ENCODE measurements around the gene RGSL1.
"Not testable (repeated sequence)": the region's sequence is repeated elsewhere in the genome, so short reads cannot be mapped to it uniquely, and the experiment has no call there.

The RGSL1 gene

DNA sequence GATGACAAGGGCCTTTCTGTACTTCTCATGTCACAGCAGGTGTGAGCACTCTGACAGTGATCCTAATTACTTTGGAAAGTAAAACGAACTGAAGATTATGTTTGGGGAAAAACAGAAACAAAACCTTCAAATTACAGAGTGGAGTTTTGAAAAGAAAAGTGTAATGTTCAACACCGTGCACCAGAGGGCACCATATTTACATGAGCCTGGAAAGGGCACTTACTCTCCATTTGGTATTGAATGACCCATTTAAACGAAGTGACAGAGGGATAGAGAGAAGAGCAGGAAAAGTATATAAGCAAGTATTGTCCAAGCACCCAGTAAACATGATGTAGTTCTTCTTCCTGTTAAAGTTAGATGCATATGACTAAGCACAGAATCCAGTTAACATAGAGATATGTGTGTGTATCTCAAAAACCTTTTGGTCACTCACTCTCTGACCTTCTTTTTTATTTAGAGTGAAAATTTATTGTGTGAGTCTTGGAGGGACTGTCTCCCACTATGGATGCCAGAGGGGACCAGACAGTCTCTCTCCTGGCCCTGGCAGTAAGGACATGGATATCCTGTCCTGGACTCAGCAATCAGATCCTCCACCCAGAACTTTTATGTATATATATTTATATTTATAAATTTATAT is 3.8 kb upstream of the RGSL1 start:
- no peak for DNase-seq (ENCODE audit: low read depth in 2 of 3, low spot score in 2 of 3)

GRCh38 chr1:182447124-182447523 is 2.8 kb upstream of the RGSL1 start:
- not testable (repeated sequence) for DNase-seq (ENCODE audit: low read depth in 2 of 3, low spot score in 2 of 3)

DNA sequence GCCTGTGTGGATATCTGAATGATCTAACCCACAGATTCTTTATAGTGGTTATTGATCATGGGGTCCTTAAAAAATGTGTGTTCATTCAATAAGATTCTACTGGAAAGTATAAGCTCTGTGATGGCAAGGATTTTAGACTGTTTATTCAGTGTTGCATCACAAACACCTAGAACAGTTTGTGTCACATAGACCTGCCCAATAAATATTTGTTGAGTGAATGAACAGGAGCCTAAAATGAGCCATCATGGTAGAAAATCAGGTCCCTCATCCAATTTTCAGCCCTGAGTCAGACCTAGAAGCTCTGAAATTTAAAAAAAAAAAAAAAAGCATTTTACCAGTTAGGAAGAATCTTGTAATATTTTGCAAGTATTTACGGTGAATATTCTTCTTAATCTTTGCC is 2.3 kb upstream of the RGSL1 start:
- DNase-seq (ENCODE audit: low read depth in 2 of 3, low spot score in 2 of 3): no peak

- no peak for DNase-seq (ENCODE audit: low read depth in 2 of 3, low spot score in 2 of 3)
These were observed 3.7 kb downstream of the RGSL1 start for GRCh38 chr1:182453631-182454030.

GRCh38 chr1:182457844-182458243 is 7.9 kb downstream of the RGSL1 start:
- DNase-seq (ENCODE audit: low read depth in 2 of 3, low spot score in 2 of 3): no peak

GRCh38 chr1:182459949-182460348 is 10.0 kb downstream of the RGSL1 start:
- no peak for DNase-seq (ENCODE audit: low read depth in 2 of 3, low spot score in 2 of 3)

DNA sequence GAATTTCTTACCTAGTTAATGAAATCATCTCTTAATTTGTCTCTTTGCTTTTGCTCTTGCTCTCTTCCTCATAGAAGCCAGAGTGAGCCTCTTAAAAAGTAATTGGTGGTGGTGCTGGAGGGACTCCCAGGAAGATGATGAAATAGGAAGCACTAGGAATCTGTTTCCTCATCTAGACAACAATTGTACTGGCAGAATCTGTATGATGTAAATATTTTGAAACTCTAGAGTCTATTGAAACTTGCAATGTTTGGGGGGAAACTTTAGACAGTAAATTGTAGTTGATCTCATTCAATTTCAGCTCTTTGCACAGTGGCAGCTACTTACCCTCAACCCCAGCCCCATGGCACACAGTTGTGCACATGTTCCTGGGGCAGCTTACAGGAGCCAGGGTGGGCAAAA is 10.6 kb downstream of the RGSL1 start:
- no peak for DNase-seq (ENCODE audit: low read depth in 2 of 3, low spot score in 2 of 3)

DNA sequence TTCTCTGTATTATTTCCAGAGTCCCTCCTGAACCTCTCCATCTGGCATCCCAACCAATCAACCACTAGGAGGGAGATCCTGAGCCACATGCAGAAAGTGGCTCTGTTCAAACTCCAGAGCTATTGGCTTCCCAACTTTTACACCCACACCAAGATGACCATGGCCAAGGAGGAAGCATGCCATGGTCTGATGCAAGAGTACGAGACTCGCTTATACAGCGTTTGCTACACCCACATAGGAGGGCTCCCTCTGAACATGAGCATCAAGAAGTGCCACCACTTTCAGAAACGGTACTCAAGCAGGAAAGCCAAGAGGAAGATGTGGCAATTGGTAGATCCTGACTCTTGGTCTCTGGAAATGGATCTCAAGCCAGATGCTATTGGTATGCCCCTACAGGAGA is 23.6 kb downstream of the RGSL1 start:
- DNase-seq (ENCODE audit: low read depth in 2 of 3, low spot score in 2 of 3): no peak

DNA sequence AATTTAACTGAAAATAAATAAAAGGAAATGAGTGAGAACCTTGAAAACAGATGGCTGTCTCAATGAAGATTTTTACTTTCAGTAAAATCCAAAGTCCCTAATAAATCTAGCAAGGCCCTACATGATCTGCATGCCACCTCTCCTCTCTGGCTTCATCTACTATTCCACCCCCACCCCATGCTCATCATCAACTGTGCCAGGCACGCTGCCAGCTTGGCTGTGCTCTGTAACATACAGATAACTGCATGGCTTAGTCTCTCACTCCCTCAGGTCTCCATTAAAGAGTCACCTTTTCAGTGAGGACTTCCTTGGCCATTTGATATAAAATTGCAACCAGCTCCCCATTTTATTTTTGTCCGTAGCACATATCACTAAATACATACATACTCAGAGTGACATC is 26.7 kb downstream of the RGSL1 start:
- DNase-seq (ENCODE audit: low read depth in 2 of 3, low spot score in 2 of 3): no peak

- no peak for DNase-seq (ENCODE audit: low read depth in 2 of 3, low spot score in 2 of 3)
These were observed 28.3 kb downstream of the RGSL1 start for GRCh38 chr1:182478238-182478637.

DNA sequence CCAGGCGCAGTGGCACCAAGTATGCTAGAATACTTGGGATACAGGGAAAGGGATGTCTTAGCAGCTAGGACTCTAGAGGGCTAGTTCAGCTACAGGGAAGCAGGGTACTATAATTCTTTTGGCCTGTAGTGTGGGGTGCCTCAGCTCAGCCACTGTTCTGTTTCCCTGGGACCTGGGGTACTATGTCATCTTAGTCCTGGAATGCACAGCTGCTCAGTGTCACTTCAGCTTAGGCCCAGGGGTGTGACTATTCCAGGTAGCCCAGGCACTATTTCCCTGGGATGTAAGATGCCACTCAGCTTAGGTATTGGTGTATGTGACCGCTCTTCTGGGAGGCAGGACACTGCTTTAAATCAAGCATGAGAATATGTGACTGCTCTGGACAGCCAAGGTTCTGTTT is 34.1 kb downstream of the RGSL1 start:
- DNase-seq (ENCODE audit: low read depth in 2 of 3, low spot score in 2 of 3): no peak

GRCh38 chr1:182484531-182485257 is 34.7 kb downstream of the RGSL1 start:
- DNase-seq (ENCODE audit: low read depth in 2 of 3, low spot score in 2 of 3): no peak

- DNase-seq (ENCODE audit: low read depth in 2 of 3, low spot score in 2 of 3): no peak
These were observed 35.9 kb downstream of the RGSL1 start for GRCh38 chr1:182485861-182486260.

- DNase-seq (ENCODE audit: low read depth in 2 of 3, low spot score in 2 of 3): no peak
These were observed 38.9 kb downstream of the RGSL1 start for GRCh38 chr1:182488803-182489202.

- no peak for DNase-seq (ENCODE audit: low read depth in 2 of 3, low spot score in 2 of 3)
These were observed 43.1 kb downstream of the RGSL1 start for GRCh38 chr1:182493063-182493462.

GRCh38 chr1:182495002-182495401 is 45.1 kb downstream of the RGSL1 start:
- DNase-seq (ENCODE audit: low read depth in 2 of 3, low spot score in 2 of 3): no peak

GRCh38 chr1:182495693-182496092 is 45.7 kb downstream of the RGSL1 start:
- DNase-seq (ENCODE audit: low read depth in 2 of 3, low spot score in 2 of 3): no peak

GRCh38 chr1:182507685-182508084 is 57.7 kb downstream of the RGSL1 start:
- no peak for DNase-seq (ENCODE audit: low read depth in 2 of 3, low spot score in 2 of 3)

- DNase-seq (ENCODE audit: low read depth in 2 of 3, low spot score in 2 of 3): no peak
These were observed 65.6 kb downstream of the RGSL1 start for GRCh38 chr1:182515556-182515955.

DNA sequence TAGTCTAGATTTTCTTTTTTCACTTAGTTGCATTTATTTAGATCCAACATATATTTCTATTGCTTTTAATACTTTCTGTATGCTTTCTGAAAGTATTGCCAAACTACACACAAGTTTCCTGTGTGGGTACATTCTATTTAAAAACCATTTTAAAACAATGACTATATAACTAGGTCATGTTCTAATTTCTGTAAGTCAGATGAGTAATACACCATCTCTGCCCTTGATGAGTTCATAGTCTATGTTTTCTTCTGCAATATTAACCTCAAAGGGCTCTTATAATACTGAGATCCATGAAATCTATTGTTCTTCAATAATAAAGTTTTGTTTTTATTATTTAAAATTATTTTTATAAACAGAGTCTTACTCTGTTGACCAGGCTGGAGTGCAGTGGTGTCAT is 70.8 kb downstream of the RGSL1 start:
- no peak for DNase-seq (ENCODE audit: low read depth in 2 of 3, low spot score in 2 of 3)

DNA sequence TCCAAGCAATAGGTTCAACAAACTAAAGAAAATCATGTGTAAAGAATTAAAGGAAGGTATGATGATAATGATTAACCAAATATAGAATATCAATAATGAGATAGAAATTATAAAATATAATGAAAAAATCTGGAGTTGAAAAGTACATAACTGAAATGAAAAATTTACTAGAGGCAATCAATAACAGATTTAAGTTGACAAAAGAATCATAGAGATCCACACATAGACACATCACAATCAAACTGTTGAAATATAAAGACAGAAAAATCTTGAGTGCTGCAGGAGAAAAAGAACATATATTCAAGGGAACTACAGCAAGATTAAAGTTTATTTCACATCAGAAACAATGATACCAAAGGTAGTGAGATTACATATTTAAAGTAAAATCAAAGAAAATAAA is 75.4 kb downstream of the RGSL1 start:
- no peak for DNase-seq (ENCODE audit: low read depth in 2 of 3, low spot score in 2 of 3)

GRCh38 chr1:182527680-182528079 is 77.7 kb downstream of the RGSL1 start:
- DNase-seq (ENCODE audit: low read depth in 2 of 3, low spot score in 2 of 3): no peak

DNA sequence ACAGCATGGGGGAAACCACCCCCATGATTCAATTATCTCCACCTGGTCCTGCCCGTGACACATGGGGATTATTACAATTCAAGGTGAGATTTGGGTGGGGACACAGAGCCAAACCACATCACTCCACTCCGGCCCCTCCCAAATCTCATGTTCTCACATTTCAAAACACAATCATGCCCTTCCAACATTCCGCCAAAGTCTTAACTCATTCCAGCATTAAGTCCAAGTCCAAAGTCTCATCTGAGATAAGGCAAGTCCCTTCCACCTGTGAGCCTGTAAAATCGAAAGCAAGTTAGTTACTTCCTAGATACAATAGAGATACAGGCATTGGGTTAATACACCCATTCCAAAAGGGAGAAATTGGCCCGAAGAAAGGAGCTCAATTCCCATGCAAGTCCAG is 78.3 kb downstream of the RGSL1 start:
- DNase-seq (ENCODE audit: low read depth in 2 of 3, low spot score in 2 of 3): not testable (repeated sequence)
